SK-N-SH (cell line): ENCODE data around the gene L3MBTL1.

Experiments
- CTCF ChIP-seq: fragments of 200-600 bp; sonication (generic); IDR thresholded peaks from 2 replicates; pipeline ENCODE4 v1.6.1; 2017; ENCODE audit warnings: antibody characterized with exemption, mild to moderate bottlenecking, moderate library complexity
- ELF1 ChIP-seq: IDR thresholded peaks from 2 replicates; pipeline ENCODE4 v1.4.0; 2012
- EP300 ChIP-seq, 2 experiments: IDR thresholded peaks; 2 replicates each; pipeline versions ENCODE4 v1.4.0 to v1.6.1; 2012; ENCODE audit warnings: borderline replicate concordance in 1 of 2, low read depth in 1 of 2, low read length in 1 of 2
- MAX ChIP-seq: IDR thresholded peaks from 2 replicates; pipeline ENCODE4 v1.4.0; 2012; ENCODE audit warnings: low read depth
- MXI1 ChIP-seq: IDR thresholded peaks from 2 replicates; pipeline ENCODE4 v1.6.1; 2012; ENCODE audit warnings: mild to moderate bottlenecking, low read depth, low read length, improper control_type of control experiment
- NFIC ChIP-seq: IDR thresholded peaks from 2 replicates; pipeline ENCODE4 v1.4.0; 2012; ENCODE audit warnings: borderline replicate concordance

- no peak for TF ChIP-seq EP300 (IDR thresholded peaks at IDR 0.05; ENCODE audit: borderline replicate concordance in 1 of 2, low read depth in 1 of 2, low read length in 1 of 2)
- TF ChIP-seq NFIC: no peak
- no peak; the same call in 1 of the 2 replicates for TF ChIP-seq CTCF
- no peak for TF ChIP-seq MAX
- no peak for TF ChIP-seq ELF1
- TF ChIP-seq MXI1: no peak
These were observed 7.1 kb downstream of the L3MBTL1 start for GRCh38 chr20:43514648-43514999.
